Activated CD4-positive, alpha-beta T cell treated with anti-CD3 and anti-CD28 coated beads for 36 hours (primary cell): ENCODE results near the gene SBF2. TPM values are rescaled to one million over a fixed set of nuclear protein-coding genes. Genes with fewer than 3 reads are reported as not detected.

ENCODE experiments used
- ATAC-seq: fragments of 200-7000 bp; cut with Tn5 transposase; one replicate; pipeline ENCODE4 v1.10.0; 2021; ENCODE audit warnings: mild to moderate bottlenecking, moderate library complexity
- CTCF ChIA-PET: fragments of 350-600 bp; sonication (Branson Sonifier 250); formaldehyde crosslinking; loops from one replicate; lab custom pipeline; 2021; ENCODE audit warnings: antibody characterized with exemption; lab: Charles Lee
- POLR2A ChIA-PET: fragments of 350-600 bp; sonication (Branson Sonifier 250); formaldehyde crosslinking; loops from one replicate; lab custom pipeline; 2021; ENCODE audit warnings: antibody characterized with exemption, inconsistent platforms; lab: Charles Lee
- DNase-seq: peaks from one replicate; pipeline ENCODE4 v3.0.0-alpha.2; 2020
- H3K27ac Mint-ChIP-seq: one replicate; pipeline ENCODE4 v1.8.0; 2021; ENCODE audit warnings: mixed read lengths
- H3K27me3 Mint-ChIP-seq: one replicate; pipeline ENCODE4 v1.8.0; 2021; ENCODE audit warnings: mixed read lengths
- H3K36me3 Mint-ChIP-seq: one replicate; pipeline ENCODE4 v1.8.0; 2021; ENCODE audit warnings: low read depth, mixed read lengths
- H3K4me1 Mint-ChIP-seq: one replicate; pipeline ENCODE4 v1.8.0; 2021; ENCODE audit warnings: mixed read lengths
- H3K4me3 Mint-ChIP-seq: one replicate; pipeline ENCODE4 v1.8.0; 2021; ENCODE audit warnings: mild to moderate bottlenecking, moderate library complexity, mixed read lengths
- H3K9me3 Mint-ChIP-seq: one replicate; pipeline ENCODE4 v1.8.0; 2021; ENCODE audit warnings: low read depth, mixed read lengths
- intact Hi-C, 2 experiments: fragments of 100-400 bp; cut with DNase I in 1 of 2; cut with micrococcal nuclease in 1 of 2; formaldehyde crosslinking; loops; one replicate each; pipeline versions ENCODE4 v1.14.2 to v1.15.1; 2022 to 2024; cut with DNase I, micrococcal nuclease
- total RNA-seq, 2 experiments: library from RNA; stranded (reverse); gene quantifications; one replicate each; pipeline ENCODE4 v1.2.3, GENCODE V29; 2021

Gene SBF2
- total RNA-seq, 2 experiments from 2014 or later = 7.1 to 8.1 TPM

GRCh38 chr11:9858822-9859221, 435.2 kb downstream of the SBF2 start:
- no peaks in the 10 kb centered on the region for H3K36me3 Mint-ChIP-seq
- POLR2A ChIA-PET = no interaction called here
- DNase-seq (no peak), ATAC-seq (no peak)
- CTCF ChIA-PET = interaction anchor here (0.6 to 1.6 kb wide), 3 partner anchors 25 to 99 kb away, joined by 3 to 6 read pairs (median 3); no protein-coding TSS in a partner anchor
- H3K27ac Mint-ChIP-seq = peak overlapping the region; percentile 11
- H3K27me3 Mint-ChIP-seq = no peaks in the 10 kb centered on the region
- peaks cover 23% of the 10 kb centered on the region for H3K4me1 Mint-ChIP-seq
- intact Hi-C loops = no loop called here
- no peak overlapping the region for H3K4me3 Mint-ChIP-seq
- H3K9me3 Mint-ChIP-seq = no peaks in the 10 kb centered on the region

- ATAC-seq (no peak), DNase-seq (no peak)
- Mint-ChIP-seq H3K4me3 (no peak overlapping the region), H3K9me3 (no peaks in the 10 kb centered on the region), H3K4me1 (peaks cover 23% of the 10 kb centered on the region), H3K27me3 (no peaks in the 10 kb centered on the region), H3K36me3 (no peaks in the 10 kb centered on the region), H3K27ac (no peak overlapping the region)
- intact Hi-C loops = no loop called here
- ChIA-PET POLR2A (no interaction called here), CTCF (interaction anchor here (0.6 to 1.4 kb wide), 2 partner anchors 14 to 25 kb away, joined by 3 read pairs; no protein-coding TSS in a partner anchor)
Observed at GRCh38 chr11:9858218-9858617, 435.8 kb downstream of the SBF2 start.

- no peak overlapping the region for H3K4me3 Mint-ChIP-seq
- no peaks in the 10 kb centered on the region for H3K36me3 Mint-ChIP-seq
- H3K27me3 Mint-ChIP-seq = no peaks in the 10 kb centered on the region
- POLR2A ChIA-PET = no interaction called here
- no peak for ATAC-seq
- H3K27ac Mint-ChIP-seq = no peak overlapping the region
- DNase-seq = no peak
- intact Hi-C loops = no loop called here
- H3K9me3 Mint-ChIP-seq = no peaks in the 10 kb centered on the region
- CTCF ChIA-PET = interaction anchor here (0.7 kb wide), 2 partner anchors 285 to 511 kb away, joined by 4 to 6 read pairs; no protein-coding TSS in a partner anchor
- H3K4me1 Mint-ChIP-seq = peaks cover 16% of the 10 kb centered on the region
Observed at GRCh38 chr11:9855579-9856287, 438.3 kb downstream of the SBF2 start.

- no peak for DNase-seq
- Mint-ChIP-seq H3K9me3 (no peaks in the 10 kb centered on the region), H3K36me3 (peaks cover 3% of the 10 kb centered on the region), H3K27me3 (no peaks in the 10 kb centered on the region), H3K27ac (no peak overlapping the region), H3K4me3 (no peak overlapping the region), H3K4me1 (peaks cover 7% of the 10 kb centered on the region)
- CTCF ChIA-PET = interaction anchor here (0.6 to 1.3 kb wide), 2 partner anchors 8 to 438 kb away, joined by 3 to 4 read pairs; no protein-coding TSS in a partner anchor
- ATAC-seq = no peak
- intact Hi-C loops = no loop called here
- POLR2A ChIA-PET = no interaction called here
Observed at GRCh38 chr11:9853929-9854552, 440.0 kb downstream of the SBF2 start.

- Mint-ChIP-seq H3K4me1 (no peaks in the 10 kb centered on the region), H3K9me3 (no peaks in the 10 kb centered on the region), H3K4me3 (no peak overlapping the region), H3K27ac (no peak overlapping the region), H3K27me3 (no peaks in the 10 kb centered on the region), H3K36me3 (peaks cover 5% of the 10 kb centered on the region)
- DNase-seq (no peak), ATAC-seq (no peak)
- intact Hi-C loops = no loop called here
- CTCF ChIA-PET = no interaction called here
- POLR2A ChIA-PET = no interaction called here
Observed at GRCh38 chr11:9852465-9852864, 441.6 kb downstream of the SBF2 start.

GRCh38 chr11:9851366-9851765, 442.7 kb downstream of the SBF2 start:
- Mint-ChIP-seq H3K4me1 (no peaks in the 10 kb centered on the region), H3K27ac (no peak overlapping the region), H3K36me3 (peaks cover 7% of the 10 kb centered on the region), H3K9me3 (no peaks in the 10 kb centered on the region), H3K4me3 (no peak overlapping the region), H3K27me3 (no peaks in the 10 kb centered on the region)
- CTCF ChIA-PET = no interaction called here
- DNase-seq = no peak
- ATAC-seq = no peak
- intact Hi-C loops = no loop called here
- POLR2A ChIA-PET = no interaction called here

- Mint-ChIP-seq H3K4me1 (no peaks in the 10 kb centered on the region), H3K36me3 (peaks cover 10% of the 10 kb centered on the region), H3K27ac (no peak overlapping the region), H3K27me3 (no peaks in the 10 kb centered on the region), H3K9me3 (no peaks in the 10 kb centered on the region), H3K4me3 (no peak overlapping the region)
- ChIA-PET POLR2A (no interaction called here), CTCF (no interaction called here)
- intact Hi-C loops = no loop called here
- DNase-seq (no peak), ATAC-seq (no peak)
Observed at GRCh38 chr11:9850224-9850895, 443.7 kb downstream of the SBF2 start.

- Mint-ChIP-seq H3K4me1 (no peaks in the 10 kb centered on the region), H3K27ac (no peak overlapping the region), H3K9me3 (no peaks in the 10 kb centered on the region), H3K36me3 (peaks cover 14% of the 10 kb centered on the region), H3K4me3 (no peak overlapping the region), H3K27me3 (no peaks in the 10 kb centered on the region)
- DNase-seq = no peak
- intact Hi-C loops = no loop called here
- ChIA-PET POLR2A (no interaction called here), CTCF (no interaction called here)
- ATAC-seq = no peak
Observed at GRCh38 chr11:9849389-9849788, 444.6 kb downstream of the SBF2 start.

GRCh38 chr11:9847636-9848035, 446.4 kb downstream of the SBF2 start:
- Mint-ChIP-seq H3K27me3 (no peaks in the 10 kb centered on the region), H3K4me1 (no peaks in the 10 kb centered on the region), H3K9me3 (no peaks in the 10 kb centered on the region), H3K4me3 (no peak overlapping the region), H3K36me3 (peaks cover 14% of the 10 kb centered on the region), H3K27ac (no peak overlapping the region)
- POLR2A ChIA-PET = no interaction called here
- DNase-seq (no peak), ATAC-seq (no peak)
- CTCF ChIA-PET = no interaction called here
- intact Hi-C loops = no loop called here

- no peaks in the 10 kb centered on the region for H3K27me3 Mint-ChIP-seq
- DNase-seq (no peak), ATAC-seq (no peak)
- ChIA-PET POLR2A (interaction anchor here (0.6 kb wide), 1 partner anchor 465 kb away, joined by 3 read pairs; no protein-coding TSS in a partner anchor), CTCF (interaction anchor here (1.4 to 1.6 kb wide), 2 partner anchors 18 to 523 kb away, joined by 3 to 5 read pairs; no protein-coding TSS in a partner anchor)
- intact Hi-C loops = loop anchor here in 1 of 2 experiments (5.0 kb wide), 1 partner anchor 86 kb away; no protein-coding TSS in a partner anchor
- H3K27ac Mint-ChIP-seq = no peak overlapping the region
- H3K4me3 Mint-ChIP-seq = no peak overlapping the region
- H3K9me3 Mint-ChIP-seq = no peaks in the 10 kb centered on the region
- H3K4me1 Mint-ChIP-seq = peaks cover 29% of the 10 kb centered on the region
- peaks cover 23% of the 10 kb centered on the region for H3K36me3 Mint-ChIP-seq
Observed at GRCh38 chr11:9842923-9843322, 451.1 kb downstream of the SBF2 start.

- POLR2A ChIA-PET = no interaction called here
- CTCF ChIA-PET = no interaction called here
- ATAC-seq = no peak
- Mint-ChIP-seq H3K4me1 (peaks cover 29% of the 10 kb centered on the region), H3K27ac (no peak overlapping the region), H3K36me3 (peaks cover 17% of the 10 kb centered on the region), H3K27me3 (no peaks in the 10 kb centered on the region), H3K9me3 (no peaks in the 10 kb centered on the region), H3K4me3 (no peak overlapping the region)
- intact Hi-C loops = loop anchor here in 1 of 2 experiments (5.0 kb wide), 1 partner anchor 83 kb away; no protein-coding TSS in a partner anchor
- no peak for DNase-seq
Observed at GRCh38 chr11:9840460-9841004, 453.5 kb downstream of the SBF2 start.
